RWPE2 (cell line): ENCODE data around the gene NTN5.

ENCODE experiments used
- ATAC-seq: fragments of 200-7000 bp; cut with Tn5 transposase; 3 replicates; pipeline ENCODE4 v1.9.1; 2021; ENCODE audit warnings: low read depth
- DNase-seq: peaks from one replicate; pipeline ENCODE4 v3.0.0-alpha.2; 2020; ENCODE audit warnings: low spot score
- H3K27ac ChIP-seq: fragments of 450-650 bp; 2 replicates; pipeline ENCODE4 v1.5.1; 2017; ENCODE audit warnings: mild to moderate bottlenecking; ENCODE audit not compliant: poor library complexity, severe bottlenecking
- H3K27me3 ChIP-seq: fragments of 250-450 bp; sonication (Bioruptor Pico); 2 replicates; pipeline ENCODE4 v1.5.1; 2021; ENCODE audit warnings: mild to moderate bottlenecking, moderate library complexity; ENCODE audit not compliant: insufficient read depth, poor library complexity, severe bottlenecking
- H3K36me3 ChIP-seq: fragments of 250-450 bp; sonication (Bioruptor Pico); 2 replicates; pipeline ENCODE4 v1.5.1; 2020; ENCODE audit warnings: low read depth, mild to moderate bottlenecking, moderate library complexity
- H3K4me1 ChIP-seq: fragments of 250-450 bp; sonication (Bioruptor Pico); 2 replicates; pipeline ENCODE4 v1.5.1; 2021; ENCODE audit warnings: mild to moderate bottlenecking, moderate library complexity; ENCODE audit not compliant: insufficient read depth, poor library complexity, severe bottlenecking
- H3K4me3 ChIP-seq: fragments of 250-450 bp; sonication (Bioruptor Pico); 2 replicates; pipeline ENCODE4 v1.5.1; 2021; ENCODE audit warnings: mild to moderate bottlenecking, moderate library complexity; ENCODE audit not compliant: severe bottlenecking
- H3K9me3 ChIP-seq: fragments of 250-450 bp; sonication (Bioruptor Pico); 2 replicates; pipeline ENCODE4 v1.5.1; 2021; ENCODE audit warnings: mild to moderate bottlenecking, moderate library complexity; ENCODE audit not compliant: severe bottlenecking
- TF ChIP-seq, protein P1 (sequence below): fragments of 450-650 bp; IDR thresholded peaks from one replicate; pipeline ENCODE4 v1.5.1; 2017; ENCODE audit warnings: mild to moderate bottlenecking, moderate library complexity; ENCODE audit not compliant: poor library complexity, severe bottlenecking

Gene NTN5

DNA sequence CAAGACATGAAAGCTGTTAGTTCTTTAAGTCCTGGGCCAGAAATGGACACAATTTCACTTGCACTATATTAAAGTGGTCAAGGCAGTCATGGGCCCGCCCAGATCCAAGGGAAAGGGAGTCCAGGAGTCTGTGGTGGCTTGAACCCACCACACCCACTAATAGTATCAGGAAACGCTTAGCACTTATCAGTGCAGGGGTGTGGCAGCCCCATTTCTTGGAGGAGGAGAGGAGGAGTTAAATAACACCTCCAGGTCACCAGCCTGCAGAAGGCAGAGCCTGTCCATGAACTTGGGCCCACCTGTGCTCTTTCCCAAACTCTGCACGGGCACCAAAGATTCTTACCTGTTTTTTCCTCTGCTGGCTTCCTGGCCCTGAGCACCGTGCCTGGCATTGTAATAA is 5.4 kb upstream of the NTN5 start:
- Histone ChIP-seq H3K4me3 (no peak overlapping the region), H3K9me3 (no peaks in the 10 kb centered on the region), H3K27ac (no peak overlapping the region), H3K36me3 (no peaks in the 10 kb centered on the region), H3K27me3 (no peaks in the 10 kb centered on the region), H3K4me1 (no peaks in the 10 kb centered on the region)
- no peak for ATAC-seq
- DNase-seq = no peak
- TF ChIP-seq, protein P1, sequence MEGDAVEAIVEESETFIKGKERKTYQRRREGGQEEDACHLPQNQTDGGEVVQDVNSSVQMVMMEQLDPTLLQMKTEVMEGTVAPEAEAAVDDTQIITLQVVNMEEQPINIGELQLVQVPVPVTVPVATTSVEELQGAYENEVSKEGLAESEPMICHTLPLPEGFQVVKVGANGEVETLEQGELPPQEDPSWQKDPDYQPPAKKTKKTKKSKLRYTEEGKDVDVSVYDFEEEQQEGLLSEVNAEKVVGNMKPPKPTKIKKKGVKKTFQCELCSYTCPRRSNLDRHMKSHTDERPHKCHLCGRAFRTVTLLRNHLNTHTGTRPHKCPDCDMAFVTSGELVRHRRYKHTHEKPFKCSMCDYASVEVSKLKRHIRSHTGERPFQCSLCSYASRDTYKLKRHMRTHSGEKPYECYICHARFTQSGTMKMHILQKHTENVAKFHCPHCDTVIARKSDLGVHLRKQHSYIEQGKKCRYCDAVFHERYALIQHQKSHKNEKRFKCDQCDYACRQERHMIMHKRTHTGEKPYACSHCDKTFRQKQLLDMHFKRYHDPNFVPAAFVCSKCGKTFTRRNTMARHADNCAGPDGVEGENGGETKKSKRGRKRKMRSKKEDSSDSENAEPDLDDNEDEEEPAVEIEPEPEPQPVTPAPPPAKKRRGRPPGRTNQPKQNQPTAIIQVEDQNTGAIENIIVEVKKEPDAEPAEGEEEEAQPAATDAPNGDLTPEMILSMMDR = no peak

DNA sequence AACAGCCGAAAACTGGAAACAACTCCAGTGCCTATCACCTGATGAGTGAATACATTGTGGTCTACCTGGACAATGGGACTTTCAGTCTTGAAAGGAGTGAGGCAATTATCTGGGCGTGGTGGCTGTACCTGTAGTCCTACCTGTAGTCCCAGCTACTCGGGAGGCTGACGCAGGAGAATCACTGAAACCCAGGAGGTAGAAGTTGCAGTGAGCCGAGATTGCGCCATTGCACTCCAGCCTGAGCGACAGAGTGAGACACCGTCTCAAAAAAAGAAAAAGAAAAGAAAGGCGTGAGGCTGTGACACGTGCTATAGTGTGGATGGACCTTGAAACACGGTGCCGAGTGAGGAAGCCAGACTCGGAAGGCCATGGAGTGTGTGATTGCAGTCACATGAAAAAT is 4.1 kb upstream of the NTN5 start:
- no peak overlapping the region for H3K4me3 ChIP-seq

DNA sequence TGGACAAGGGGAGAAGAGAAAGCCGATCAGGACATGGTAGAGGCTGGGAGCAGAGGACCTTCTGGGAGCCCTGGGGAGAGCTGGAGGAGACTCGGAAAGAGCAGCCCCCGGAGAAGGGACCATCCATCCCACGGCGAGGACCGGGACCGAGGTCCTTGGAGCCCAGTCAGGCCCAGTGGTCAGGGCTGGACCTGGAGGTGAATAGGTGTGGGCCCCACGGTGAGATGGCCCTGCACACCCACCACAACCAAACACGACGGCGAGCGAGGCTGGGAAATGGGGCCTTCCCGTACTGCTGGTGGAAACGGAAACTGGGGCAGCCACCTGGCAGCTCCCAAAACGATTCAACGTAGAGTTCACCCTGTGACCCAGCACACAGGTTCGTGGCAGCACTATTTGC is 3.7 kb upstream of the NTN5 start:
- TF ChIP-seq, protein P1 = no peak
- DNase-seq (no peak), ATAC-seq (no peak)
- no peak overlapping the region for H3K4me3 ChIP-seq
- no peaks in the 10 kb centered on the region for H3K4me1 ChIP-seq
- no peaks in the 10 kb centered on the region for H3K9me3 ChIP-seq
- H3K27me3 ChIP-seq = no peaks in the 10 kb centered on the region
- no peaks in the 10 kb centered on the region for H3K36me3 ChIP-seq
- no peak overlapping the region for H3K27ac ChIP-seq

More for the DNA sequence above, 4.1 kb upstream of the NTN5 start:
- Histone ChIP-seq H3K4me1 (no peaks in the 10 kb centered on the region), H3K27ac (no peak overlapping the region), H3K9me3 (no peaks in the 10 kb centered on the region), H3K27me3 (no peaks in the 10 kb centered on the region), H3K36me3 (no peaks in the 10 kb centered on the region)
- ATAC-seq = no peak
- TF ChIP-seq, protein P1 = no peak
- DNase-seq = no peak

DNA sequence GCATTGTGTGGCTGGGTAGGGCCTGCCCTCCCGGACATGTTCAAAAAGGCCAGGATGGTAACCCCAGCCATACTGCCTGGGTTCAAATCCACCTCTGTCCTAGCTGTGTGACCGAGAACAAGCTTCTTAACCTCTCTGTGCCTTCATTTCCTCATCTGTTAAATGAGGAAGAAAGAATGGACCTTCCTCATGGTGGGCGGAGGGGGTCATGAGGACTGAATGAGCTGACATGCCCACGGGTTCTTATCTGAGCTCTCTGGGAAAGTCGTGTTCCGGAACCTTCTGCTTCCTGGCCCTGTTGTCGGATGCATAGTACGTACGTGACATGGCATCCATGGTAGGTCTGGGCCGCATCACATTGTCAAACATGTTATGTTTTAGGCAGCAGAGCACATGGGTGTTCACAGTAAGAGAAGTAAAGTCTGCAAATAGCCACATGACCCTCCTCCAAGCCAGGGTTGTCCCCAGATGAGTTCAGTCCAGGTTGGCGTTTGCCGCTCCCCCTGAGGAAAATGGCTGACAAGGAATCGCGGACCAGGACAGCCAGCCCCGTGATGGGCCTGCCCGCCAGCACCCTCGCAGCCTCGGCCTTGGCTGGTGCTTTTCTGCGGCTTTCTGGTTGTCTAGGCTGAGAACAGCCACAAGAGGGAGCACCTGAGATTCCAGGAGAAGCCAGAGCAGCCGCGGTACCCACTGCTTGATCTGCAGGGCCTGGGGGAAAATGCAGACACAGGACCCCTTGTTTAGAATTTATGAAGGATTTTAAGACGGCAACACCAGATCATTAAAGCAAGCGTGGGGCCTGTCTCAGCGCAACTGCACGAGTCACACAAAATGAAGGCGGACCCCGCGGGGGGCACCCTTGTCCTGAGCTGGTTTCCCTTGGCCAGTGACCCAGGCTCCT is 2.4 kb upstream of the NTN5 start:
- ATAC-seq = peak; percentile 81

More for the DNA sequence above, 2.4 kb upstream of the NTN5 start:
- no peak for DNase-seq
- no peaks in the 10 kb centered on the region for H3K27me3 ChIP-seq
- H3K9me3 ChIP-seq = no peaks in the 10 kb centered on the region
- H3K4me1 ChIP-seq = no peaks in the 10 kb centered on the region
- no peaks in the 10 kb centered on the region for H3K36me3 ChIP-seq
- no peak overlapping the region for H3K4me3 ChIP-seq
- TF ChIP-seq, protein P1 = peak; percentile 90
- H3K27ac ChIP-seq = no peak overlapping the region
